Stomach (tissue), 4 donors: ENCODE data around the gene TANGO6.

Source experiments
- POLR2A ChIP-seq, 4 donors: fragments of 450-650 bp; IDR thresholded peaks; one replicate each; pipeline ENCODE4 v1.6.1; 2016; ENCODE audit warnings: antibody characterized with exemption in 4 of 4, control low read depth in 2 of 4, mild to moderate bottlenecking in 1 of 4, moderate library complexity in 1 of 4
- POLR2AphosphoS5 ChIP-seq, 3 donors: sonication (generic); formaldehyde crosslinking; IDR thresholded peaks; one replicate each; pipeline ENCODE4 v1.6.1; 2016; ENCODE audit warnings: antibody characterized with exemption in 3 of 3
- TF ChIP-seq, protein P1 (sequence below), 7 experiments: fragments of 450-650 bp in 4 of 7; fragments of 200-600 bp in 3 of 7; sonication (generic) in 3 of 7; IDR thresholded peaks; one replicate each; pipeline ENCODE4 v1.5.1; 2016 to 2019; ENCODE audit warnings: antibody characterized with exemption in 7 of 7, control low read depth in 2 of 7, mild to moderate bottlenecking in 1 of 7

DNA sequence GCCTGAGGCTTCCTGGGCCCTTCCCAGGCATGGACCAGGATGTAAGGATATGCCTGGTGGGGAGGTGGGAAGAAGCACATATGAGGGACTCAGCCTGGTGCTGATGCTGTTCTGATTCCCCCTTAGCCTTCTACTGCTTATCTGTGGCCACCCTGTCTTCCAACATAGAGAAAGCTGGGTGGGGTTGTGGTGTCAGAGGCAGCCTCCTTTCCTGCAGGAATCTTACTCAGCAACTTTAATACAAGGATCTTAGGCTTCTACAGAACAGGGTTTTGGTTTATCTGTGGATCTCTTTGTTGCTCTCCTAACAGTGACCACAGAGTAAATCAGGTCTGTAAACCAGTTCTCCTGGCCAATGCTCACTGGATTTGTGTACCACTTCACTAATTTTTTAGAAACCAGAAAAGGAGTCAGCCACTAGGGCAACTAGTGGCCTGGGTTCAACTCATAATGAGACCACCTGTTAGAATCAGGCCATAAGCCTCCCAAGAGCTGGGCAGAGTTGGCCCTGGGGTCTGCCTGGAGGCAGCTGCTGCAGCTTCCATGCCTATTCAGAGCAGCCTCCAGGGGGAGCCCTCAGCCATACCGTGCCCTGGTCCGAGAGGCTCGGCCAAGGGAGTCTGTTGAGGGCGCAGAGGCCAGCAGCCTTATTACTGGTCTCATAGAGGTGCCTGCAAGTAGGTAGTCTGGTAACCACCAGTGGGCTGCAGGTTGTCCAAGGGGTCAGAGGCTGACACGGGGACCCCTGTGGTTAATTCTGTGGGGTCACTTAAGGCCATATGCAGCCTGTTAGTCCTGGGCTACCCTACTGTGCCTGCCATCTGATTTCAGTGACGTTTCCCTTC is 269.2 kb downstream of the TANGO6 start:
- TF ChIP-seq, protein P1, sequence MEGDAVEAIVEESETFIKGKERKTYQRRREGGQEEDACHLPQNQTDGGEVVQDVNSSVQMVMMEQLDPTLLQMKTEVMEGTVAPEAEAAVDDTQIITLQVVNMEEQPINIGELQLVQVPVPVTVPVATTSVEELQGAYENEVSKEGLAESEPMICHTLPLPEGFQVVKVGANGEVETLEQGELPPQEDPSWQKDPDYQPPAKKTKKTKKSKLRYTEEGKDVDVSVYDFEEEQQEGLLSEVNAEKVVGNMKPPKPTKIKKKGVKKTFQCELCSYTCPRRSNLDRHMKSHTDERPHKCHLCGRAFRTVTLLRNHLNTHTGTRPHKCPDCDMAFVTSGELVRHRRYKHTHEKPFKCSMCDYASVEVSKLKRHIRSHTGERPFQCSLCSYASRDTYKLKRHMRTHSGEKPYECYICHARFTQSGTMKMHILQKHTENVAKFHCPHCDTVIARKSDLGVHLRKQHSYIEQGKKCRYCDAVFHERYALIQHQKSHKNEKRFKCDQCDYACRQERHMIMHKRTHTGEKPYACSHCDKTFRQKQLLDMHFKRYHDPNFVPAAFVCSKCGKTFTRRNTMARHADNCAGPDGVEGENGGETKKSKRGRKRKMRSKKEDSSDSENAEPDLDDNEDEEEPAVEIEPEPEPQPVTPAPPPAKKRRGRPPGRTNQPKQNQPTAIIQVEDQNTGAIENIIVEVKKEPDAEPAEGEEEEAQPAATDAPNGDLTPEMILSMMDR (IDR thresholded peaks at IDR 0.05) = peak in 5 of 7 experiments; percentile 14 to 68 (median 31)
- TF ChIP-seq POLR2AphosphoS5 (IDR thresholded peaks at IDR 0.05) = no peak
- TF ChIP-seq POLR2A (IDR thresholded peaks at IDR 0.05) = no peak
